Fibroblast of pulmonary artery (primary cell): ENCODE measurements around the gene TNRC6C.

Experiments
- DNase-seq: peaks from one replicate; pipeline ENCODE4 v3.0.0-alpha.2; 2010; ENCODE audit warnings: low read depth
- H3K4me3 ChIP-seq: replicated peaks from 2 replicates; pipeline ENCODE4 v1.5.1; 2011; ENCODE audit warnings: low read depth, mild to moderate bottlenecking, control low read depth, low read length, moderate library complexity
- CTCF ChIP-seq: IDR thresholded peaks from 2 replicates; pipeline ENCODE4 v1.5.1; 2011; ENCODE audit warnings: mild to moderate bottlenecking, control low read depth, low read length, inconsistent platforms; ENCODE audit errors: missing control alignments

TNRC6C gene

DNA sequence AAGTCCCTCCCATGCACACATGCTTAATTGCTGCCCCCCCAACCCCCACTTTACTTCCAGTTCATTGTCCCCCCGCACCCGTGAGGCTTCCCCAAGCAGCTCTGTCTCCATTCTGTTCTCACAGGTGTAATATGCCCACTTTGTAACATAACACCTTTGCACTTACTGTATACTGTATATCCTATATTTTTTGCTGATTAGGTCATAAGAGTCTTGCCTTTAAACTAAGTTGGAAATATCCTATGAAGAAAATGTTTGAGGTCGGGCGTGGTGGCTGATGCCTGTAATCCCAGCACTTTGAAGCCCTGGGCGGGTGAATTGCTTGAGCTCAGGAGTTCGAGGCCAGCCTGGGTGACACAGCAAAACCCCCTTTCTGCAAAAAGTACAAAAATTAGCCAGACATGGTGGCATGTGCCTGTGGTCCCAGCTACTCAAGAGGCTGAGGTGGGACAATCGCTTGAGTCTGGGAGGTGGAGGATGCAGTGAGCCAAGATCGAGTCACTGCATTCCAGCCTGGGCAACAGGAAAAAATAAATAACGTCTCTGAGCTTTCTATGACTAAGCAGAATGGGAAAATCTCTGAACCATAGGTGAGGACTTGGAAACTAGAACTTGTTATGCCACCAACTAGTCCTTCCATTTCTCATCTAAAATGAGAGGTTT is 76.1 kb downstream of the TNRC6C start:
- DNase-seq = peak; percentile 42
- no peak for TF ChIP-seq CTCF
- H3K4me3 ChIP-seq = no peak overlapping the region

DNA sequence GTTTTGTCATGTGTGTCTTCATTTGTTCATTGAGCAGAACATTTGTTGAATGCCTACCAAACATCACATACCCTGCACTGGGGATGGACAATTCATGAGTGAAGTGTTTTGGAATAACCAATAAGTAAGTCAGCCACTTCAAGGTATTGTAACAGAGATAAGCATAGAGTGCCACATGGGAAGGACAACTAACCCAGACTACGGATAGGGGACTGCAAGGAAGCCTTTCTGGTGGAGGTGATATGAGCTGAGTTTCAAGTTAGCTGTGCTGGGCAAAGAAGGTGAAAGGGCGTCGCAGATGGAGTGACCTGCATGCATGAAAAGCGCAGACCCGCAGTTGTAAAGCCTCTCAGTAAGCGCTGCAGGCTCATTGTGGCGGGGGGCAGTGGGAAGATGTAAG is 78.8 kb downstream of the TNRC6C start:
- TF ChIP-seq CTCF = no peak

DNA sequence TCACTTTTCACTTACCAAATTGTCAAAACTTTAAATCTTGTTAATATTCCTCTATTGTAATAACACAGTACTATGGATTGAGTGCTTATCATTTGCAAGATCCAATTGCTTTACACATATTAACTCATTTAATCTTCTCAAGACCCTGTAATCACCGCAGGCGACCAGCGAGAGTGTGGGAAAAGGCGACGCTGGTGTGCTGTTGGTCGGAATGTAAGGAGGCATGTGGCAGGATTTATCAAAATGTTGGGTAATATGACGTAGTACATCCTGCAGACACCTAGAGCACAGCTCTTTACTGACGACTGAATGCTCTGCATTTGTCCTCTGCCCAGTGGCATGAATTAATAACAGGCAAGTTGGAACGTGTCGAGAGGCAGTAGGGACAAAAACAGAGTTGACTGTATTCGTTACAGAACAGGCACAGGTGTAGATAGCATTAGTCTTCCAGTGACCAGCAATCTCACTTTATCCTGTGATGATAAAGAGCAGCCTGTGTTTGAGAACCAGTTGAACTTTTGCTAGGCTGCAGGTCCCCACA is 80.3 kb downstream of the TNRC6C start:
- no peak for TF ChIP-seq CTCF

More for the DNA sequence above, 78.8 kb downstream of the TNRC6C start:
- H3K4me3 ChIP-seq = no peak overlapping the region
- no peak for DNase-seq

DNA sequence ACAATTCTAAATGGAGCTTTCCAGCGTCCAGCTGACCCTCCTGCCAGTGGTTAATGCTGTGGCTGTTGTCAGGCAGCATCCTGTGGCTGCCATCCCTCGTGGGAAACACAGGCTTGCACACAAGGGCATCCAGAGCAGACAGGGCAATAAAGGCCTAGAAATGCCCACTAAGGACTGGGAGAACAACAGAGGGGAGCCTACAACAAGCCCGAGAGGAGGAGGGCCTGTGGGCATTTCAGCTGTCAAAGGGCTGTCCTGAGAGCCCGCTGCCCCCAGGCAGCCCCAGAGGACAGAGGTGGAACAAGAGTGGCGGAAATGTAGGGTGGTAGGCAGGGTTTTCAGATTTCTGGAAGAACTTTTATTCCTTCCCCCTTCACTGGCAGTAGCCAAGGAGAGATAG is 81.1 kb downstream of the TNRC6C start:
- no peak for TF ChIP-seq CTCF
- H3K4me3 ChIP-seq = no peak overlapping the region
- no peak for DNase-seq

More for the DNA sequence above, 80.3 kb downstream of the TNRC6C start:
- H3K4me3 ChIP-seq = no peak overlapping the region
- no peak for DNase-seq

DNA sequence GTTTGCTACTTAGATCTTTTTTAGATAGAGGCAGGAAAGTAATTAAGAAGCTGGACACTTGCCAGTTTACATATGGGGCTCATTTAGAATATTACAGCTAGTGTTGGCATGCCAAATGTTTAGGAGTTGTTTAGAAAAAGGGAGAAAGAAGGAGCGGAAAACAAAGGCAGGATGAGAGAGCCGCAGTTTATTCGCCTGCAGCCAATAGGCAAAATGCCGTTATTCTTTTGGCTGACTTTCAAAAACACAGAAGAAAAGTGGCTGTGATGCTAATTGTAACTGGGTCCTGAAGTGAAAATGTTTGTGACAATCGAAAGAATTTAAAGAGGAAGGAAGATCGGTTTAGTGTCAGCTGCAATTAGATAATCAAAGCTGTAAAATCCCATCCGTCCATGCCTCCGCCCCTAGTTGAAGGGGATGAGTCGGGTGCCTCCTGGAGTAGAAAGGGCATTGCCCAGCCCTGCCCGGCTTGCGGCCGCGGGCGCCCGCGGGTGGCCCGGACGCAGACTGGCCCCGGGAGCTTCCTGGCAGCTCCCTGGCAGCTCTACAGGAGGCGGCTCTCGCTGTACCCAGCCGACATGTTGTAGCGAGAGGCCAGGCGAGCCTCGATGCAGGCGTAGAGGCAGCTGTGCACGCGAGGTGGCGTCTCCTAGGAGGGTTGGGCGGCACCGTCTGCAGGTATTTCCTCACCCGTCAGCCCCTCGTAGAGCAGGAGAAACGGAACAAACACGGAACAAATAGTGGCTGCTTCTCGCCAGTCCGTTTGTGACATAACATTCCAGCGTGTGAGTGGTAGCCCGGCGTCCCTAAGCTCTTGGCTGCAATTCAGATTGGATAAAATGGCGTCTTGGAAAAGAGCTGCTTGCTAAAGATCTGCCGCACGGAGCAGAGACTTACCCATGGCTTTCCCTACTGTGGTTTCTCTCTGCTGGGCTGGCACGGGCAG is 82.2 kb downstream of the TNRC6C start:
- no peak for TF ChIP-seq CTCF
- peak overlapping the region; percentile 54 for H3K4me3 ChIP-seq
- peak; percentile 53 for DNase-seq

GRCh38 chr17:78041386-78042179 is 83.1 kb downstream of the TNRC6C start:
- peak overlapping the region; percentile 54 for H3K4me3 ChIP-seq
- peak; percentile 10 for DNase-seq
- no peak for TF ChIP-seq CTCF
